Globus pallidus (tissue), 1 donor: ENCODE data around the gene HOXA13.

ENCODE experiments used
- DNase-seq: peaks from one replicate; pipeline ENCODE4 v3.0.0-alpha.2; 2015; ENCODE audit warnings: low spot score

The HOXA13 gene

GRCh38 chr7:27159266-27160144, 40.4 kb downstream of the HOXA13 start:
- DNase-seq: no peak

DNA sequence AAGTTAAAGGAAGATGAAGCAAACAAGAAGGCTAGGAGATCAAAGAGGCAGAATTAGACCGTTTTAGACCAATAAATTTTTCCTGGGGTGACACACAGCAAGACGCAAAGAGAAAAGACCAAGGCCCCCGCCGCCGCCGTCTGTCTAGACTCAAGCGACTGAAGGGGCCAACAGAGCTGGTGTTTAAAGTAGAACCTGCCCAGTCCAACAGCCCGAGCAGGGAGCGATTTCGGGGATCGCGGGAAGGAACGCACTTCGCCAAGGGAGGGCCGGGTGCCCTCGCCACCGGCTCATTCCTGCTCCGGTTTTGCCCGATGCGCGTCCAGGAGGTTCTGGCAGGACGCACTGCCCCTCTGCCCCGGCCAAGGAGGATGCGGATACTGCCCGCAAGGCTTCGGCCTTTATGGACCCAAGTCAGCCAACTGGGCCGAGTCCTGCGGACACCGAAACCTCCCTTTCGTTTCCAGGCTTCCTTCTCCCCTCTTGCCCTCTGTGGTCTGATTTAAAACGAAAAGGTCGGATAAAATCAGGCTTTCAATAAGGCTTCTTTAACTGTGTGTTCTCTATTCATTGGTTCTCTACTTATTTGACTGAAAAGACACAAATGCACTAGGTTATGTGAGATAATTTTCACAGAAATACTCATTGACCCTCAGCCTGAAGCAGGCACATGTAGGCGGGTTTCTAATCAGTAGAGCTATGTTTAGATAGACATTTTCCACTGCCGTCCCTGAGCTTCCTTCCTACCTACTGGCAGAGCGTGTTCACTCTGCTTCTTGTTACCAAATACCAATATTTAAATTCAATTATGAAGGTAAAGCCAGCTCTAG, 41.2 kb downstream of the HOXA13 start:
- DNase-seq: no peak

DNA sequence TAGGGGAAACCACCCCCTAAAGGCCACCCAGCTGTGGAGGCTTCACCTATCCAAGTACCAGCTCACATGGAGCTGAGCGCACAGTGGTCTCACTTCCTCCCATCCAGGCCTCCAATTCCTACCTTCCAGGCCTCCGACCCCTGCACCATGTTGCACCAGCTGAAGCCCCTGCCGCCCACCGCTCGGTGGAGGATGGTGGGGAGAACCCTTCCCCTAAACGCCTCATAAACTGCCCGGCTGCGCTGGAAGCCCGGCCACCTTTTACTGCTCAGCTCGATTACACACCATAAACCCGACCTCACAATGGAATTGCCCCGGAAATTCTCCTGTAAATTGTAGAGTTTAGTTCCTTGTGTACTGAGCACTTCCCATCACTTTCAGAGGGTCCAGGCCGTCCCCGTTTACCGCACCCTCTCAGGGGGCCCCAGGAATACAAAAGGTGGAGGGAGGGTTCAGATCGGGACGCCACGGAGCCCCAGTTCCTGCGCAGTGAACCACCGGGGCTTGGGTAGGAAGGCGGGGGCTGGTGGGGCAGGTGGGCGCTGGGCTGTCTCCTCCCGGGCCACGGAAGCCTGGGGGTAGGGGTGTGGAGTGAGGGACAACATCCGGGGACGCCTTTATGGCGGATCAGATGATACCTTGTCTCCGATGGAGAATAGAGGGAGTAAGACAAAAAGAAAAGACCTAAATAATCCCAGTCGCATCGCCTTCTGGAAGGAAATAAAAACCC, 42.0 kb downstream of the HOXA13 start:
- no peak for DNase-seq

- DNase-seq: no peak
Observed at GRCh38 chr7:27156916-27157701, 42.8 kb downstream of the HOXA13 start.

DNA sequence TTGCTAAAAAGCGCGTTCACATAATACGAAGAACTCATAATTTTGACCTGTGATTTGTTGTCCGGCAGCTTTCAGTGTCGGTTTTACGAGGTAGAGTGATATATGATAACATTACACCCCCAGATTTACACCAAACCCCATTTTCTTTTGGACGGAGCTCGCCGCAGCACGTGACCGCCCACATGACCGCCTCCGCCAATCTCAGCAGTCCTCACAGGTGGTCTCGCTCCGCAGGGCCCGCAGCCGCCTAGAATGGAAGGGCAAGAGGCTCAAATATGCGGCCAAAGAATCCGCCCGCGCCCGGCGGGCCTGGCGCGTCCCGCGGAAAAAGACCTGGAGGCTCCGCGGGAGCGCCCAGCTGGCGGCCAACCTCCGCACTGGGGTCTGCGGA, 43.4 kb downstream of the HOXA13 start, which contains the start of gene HOXA7:
TSS of gene HOXA7 (minus strand) at position 168 of the 391 bp plus-strand sequence. CDS start at position 38, 130 bp downstream.
- DNase-seq: no peak

- DNase-seq: no peak
Observed at GRCh38 chr7:27155816-27156507, 43.9 kb downstream of the HOXA13 start.

DNA sequence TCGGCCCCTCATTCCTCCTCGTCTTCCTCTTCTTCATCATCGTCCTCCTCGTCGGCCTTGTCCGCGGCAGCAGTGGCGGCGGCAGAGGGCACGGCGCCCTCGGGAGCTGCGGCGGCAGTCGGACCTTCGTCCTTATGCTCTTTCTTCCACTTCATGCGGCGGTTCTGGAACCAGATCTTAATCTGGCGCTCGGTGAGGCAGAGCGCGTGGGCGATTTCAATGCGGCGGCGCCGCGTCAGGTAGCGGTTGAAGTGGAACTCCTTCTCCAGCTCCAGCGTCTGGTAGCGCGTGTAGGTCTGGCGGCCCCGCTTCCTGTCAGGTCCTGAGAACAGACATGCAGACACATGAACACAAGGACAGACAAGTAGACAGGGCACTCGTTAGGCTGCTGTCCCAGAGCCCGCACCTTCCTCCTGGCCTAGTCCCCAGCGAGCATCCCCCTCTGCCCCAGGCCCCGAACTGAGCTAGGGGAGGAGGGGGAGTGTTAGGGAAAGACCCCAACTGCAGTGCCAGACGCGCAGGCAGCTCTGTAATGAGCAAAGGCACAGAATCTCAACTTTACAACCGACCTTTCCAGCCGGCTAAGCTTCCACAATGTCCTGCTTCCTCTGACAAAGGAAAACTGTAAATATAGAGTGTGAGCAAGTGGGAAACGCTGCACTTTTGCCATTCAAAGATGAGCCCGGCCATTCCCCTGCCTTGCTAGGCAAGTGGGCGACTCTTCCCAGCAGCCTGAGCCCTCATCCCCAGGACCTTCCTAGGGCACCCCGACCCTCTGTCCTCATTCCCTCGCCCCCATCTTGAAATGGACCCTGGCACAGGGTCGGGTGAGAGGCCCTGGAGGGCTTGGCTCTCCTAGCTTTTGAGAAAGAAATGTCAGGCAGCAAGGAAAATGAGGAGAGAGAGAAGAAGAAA, 44.7 kb downstream of the HOXA13 start:
- DNase-seq: no peak

- DNase-seq: no peak
Observed at GRCh38 chr7:27154369-27154768, 45.5 kb downstream of the HOXA13 start.

- DNase-seq: no peak
Observed at GRCh38 chr7:27153526-27153925, 46.4 kb downstream of the HOXA13 start.

GRCh38 chr7:27152816-27153442, 47.0 kb downstream of the HOXA13 start:
- no peak for DNase-seq

GRCh38 chr7:27151931-27152815, 47.7 kb downstream of the HOXA13 start, which contains the start of gene HOXA3:
HOXA3 (minus strand) TSS chr7:27152583; CDS start chr7:27110640, 41,943 bp downstream.
- no peak for DNase-seq

DNA sequence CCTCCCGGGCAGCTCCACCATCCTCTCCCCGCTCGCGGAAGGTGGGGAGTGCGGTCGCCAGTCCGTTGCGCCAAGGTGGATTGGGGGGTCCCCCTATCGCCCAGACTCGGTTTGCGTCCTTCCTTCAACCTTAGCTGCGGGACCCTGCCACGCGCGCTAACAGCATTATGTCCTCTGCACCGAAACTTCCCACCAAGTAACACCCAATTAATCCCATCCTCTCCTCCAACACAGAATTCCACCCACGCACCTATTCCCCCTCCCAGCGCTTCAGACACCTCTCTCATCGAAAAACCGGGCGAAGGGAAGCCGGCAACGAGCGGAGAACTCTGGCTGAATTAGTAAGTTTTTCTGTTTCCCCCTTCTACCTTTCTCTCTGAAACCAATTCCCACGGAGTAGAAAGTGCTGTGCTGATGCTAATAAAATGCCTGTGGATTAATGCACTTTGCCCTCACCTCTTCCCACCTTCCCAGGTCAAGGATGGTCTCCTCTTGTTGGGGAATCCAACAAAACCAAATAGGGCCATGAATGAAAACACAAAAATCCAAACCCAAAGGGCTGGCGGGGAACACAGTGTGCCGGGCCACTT, 48.5 kb downstream of the HOXA13 start:
- no peak for DNase-seq

DNA sequence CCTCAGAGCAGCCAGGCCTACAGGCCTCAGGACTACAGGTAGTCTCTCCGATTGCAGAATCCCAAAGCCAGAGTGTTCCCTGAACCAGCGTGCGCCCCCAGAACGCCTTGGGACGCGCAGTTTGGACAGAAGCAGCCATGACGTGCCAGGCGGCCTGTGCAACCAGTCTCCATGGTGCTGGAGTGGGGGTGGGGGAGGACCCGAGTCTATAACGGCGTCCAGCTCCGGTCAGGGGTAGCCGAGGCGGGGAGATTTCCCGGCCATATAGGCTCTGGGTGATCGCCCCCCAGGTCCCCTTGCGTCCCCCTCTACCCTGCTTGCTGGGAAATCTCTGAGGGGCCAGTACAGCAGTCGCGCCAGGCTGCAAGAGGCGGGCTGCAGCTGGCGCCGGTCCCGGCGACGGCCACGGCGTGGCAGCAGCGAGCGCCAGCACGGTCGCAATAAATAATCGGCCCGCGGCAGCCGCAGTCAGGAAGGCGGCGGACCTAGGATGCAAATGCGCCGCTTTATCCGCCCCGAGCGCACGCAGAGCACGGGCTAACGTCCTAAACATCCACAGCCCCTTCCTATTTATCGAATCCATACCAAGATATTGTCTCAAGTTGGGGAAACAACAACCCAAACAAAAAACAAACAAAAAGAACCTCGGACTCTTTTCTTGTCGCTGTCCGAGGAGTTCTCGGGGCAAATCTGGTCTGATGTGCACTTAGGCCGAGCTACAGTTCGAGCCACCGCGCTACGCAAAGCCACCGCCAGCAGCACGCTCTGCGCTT, 49.1 kb downstream of the HOXA13 start:
- DNase-seq: peak; percentile 37

DNA sequence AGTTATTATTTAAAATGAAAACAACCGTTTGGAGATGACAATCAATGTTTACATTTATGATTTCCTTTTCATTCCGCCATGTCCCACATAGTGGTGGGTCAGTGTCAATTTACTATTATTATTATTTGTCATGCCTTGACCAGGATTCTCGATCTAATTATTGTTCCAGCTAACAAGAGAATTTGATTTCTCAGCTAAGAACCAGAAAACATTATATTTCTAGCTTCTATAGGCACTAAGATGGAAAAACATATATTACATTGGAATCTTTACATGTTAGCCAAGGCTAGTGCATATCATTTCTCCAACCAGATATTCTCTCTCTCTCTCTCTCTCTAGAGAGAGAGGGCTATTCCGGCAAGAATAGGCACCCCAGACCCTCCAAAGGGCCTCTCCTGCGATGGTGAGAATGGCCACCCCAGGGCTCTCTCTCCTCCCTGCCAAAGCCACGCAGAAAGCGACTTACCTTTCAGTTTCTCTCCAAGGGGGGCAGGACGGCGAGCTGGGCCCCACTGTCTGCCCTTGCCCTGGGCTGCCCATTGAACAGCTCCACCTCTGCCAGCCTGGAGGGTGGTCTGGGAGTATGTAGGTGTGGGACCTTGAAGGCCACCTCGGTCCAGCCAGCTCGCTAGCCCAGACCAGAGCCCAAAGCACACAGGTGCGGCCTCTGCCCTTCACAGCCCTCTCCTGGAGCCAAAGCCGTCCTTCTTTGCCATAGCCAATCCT, 49.9 kb downstream of the HOXA13 start:
- no peak for DNase-seq

DNA sequence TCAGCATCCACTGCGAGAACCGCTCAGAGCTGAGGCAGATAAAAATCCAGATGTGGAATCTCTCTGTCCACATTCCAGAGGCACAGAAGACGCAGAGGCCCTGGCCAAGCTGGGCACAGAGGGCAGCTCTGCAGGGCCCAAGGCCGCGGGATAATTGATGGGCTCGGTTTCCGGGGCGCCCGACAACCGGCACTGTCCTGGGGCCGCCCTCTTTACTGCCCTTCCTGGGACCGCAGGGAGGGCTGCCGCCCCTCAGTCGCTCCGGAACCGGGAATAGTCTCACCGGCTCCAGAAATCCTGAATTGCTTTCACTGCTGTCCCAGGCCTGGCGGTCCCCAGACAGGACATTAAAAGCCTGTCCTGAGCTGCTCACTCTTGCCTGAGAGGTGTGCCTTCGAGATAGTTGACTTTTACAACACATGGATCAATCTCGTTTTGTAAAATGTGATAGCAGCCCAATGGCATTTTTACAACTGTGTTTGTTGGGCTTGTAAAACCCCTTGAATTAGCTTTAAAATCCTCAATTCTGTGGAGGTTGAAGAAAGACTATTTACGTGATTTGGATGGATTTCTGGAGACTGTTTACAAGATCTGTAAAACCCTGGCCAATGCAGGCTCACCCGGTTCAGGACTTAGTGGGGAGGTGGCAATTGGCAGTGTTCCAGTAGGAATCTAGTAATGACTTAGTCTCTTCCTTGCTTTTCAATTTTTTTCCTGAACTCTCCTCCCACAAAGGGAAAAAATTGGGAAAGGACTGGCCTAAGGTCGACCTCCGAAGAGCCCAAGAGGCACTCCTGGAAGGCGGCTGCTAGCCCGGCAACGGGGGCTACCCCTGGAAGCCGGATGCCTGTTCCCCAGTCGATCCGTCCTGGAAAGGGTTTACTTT, 50.9 kb downstream of the HOXA13 start:
- DNase-seq: no peak
